Stromal cell of bone marrow (primary cell): ENCODE data around the gene FGFR3.
"Not testable (repeated sequence)": the region's sequence is repeated elsewhere in the genome, so short reads cannot be mapped to it uniquely, and the experiment has no call there.

Experiments
- DNase-seq: peaks from one replicate; pipeline ENCODE4 v3.0.0-alpha.2; 2012; ENCODE audit warnings: low read depth

Gene FGFR3

DNA sequence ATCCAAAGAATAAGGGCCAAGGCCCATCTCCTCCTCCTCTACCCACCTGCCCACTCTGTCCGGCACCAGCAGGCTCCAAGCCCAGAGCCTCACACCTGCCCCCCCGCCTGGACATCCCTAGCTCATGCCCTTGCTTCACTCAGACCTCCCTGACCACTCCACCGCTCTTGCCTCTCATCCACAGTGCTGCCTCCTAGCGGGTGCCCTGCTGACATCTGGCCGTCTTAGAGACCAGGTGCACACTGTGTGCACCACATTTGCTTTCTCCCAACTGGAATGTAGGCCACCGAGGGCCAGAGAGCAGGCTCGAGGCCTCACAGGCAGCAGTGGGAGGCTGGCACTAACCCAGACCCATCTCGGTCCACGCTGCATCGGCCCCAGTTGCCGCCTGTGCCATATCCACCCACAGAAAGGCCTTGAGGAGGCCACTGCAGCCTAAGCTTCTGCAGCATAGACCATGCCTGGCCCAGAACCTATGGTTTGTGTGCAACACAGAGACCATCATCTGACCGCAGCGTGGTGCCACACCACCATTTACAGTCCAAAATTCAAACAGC is 49.3 kb downstream of the FGFR3 start:
- DNase-seq: no peak

- DNase-seq: peak; percentile 73
These were observed 49.9 kb downstream of the FGFR3 start for GRCh38 chr4:1842993-1843448.

DNA sequence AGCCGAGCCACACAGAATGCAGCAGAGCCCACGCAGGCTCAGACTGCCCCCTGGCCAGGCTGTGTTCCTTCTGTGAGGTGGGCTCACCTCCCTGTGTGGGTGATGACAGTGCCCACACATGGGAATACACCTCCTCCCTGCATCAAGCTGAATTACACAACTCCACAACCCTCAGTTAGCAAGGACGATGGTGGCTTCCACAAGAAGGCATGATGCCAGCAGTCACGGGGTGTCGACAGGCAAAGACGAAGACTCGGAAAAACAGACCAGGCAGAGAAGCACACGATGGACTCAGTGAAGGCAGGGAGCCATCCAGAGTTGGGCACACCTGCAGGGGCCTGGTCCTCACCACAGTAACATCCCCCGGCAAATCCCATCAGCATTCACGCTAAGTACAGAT is 50.8 kb downstream of the FGFR3 start:
- DNase-seq: no peak

GRCh38 chr4:1844618-1845017 is 51.5 kb downstream of the FGFR3 start:
- not testable (repeated sequence) for DNase-seq

GRCh38 chr4:1846580-1846979 is 53.5 kb downstream of the FGFR3 start:
- no peak for DNase-seq

GRCh38 chr4:1850276-1850675 is 57.2 kb downstream of the FGFR3 start:
- no peak for DNase-seq

- DNase-seq: no peak
These were observed 58.1 kb downstream of the FGFR3 start for GRCh38 chr4:1851160-1851559.

DNA sequence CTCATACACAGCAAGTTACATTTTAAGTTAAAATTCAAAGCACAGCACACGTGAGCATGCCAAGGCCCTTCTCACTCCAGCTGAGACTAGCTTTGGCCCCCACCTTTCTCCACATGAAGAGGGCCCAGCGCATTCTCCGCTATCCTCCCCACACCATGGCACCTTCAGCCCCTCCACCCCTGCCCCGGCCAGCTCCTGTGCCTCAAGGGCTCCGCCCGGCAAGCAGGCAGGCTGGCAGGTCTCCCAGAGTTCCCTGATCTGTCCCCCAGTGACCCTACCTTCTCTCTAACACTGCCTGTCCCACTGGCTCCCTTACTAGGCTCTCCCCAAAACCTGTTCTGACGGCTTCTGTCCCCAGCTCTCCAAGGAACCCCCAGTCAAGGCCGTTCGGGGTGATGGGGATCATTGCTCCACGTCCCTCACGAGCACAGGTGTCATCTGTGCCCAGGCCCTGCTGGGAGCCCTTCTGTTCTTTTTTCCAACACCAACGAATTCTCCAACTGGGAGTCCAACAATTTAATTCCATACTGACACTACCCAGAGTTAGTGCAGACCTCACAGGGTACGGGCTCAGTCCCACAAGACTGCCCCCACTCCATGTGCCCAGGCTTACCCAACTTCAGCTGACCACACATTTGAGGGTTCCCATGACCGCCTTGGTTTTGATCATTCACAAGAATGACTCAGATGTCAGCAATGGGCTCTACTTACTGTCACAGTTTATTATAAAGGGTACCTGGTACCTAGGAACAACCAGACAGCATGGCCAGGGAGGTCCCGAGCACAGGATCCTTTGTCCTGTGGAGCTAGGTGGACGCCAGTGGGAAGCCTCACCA is 58.7 kb downstream of the FGFR3 start:
- no peak for DNase-seq

- DNase-seq: no peak
These were observed 60.0 kb downstream of the FGFR3 start for GRCh38 chr4:1852904-1853623.

DNA sequence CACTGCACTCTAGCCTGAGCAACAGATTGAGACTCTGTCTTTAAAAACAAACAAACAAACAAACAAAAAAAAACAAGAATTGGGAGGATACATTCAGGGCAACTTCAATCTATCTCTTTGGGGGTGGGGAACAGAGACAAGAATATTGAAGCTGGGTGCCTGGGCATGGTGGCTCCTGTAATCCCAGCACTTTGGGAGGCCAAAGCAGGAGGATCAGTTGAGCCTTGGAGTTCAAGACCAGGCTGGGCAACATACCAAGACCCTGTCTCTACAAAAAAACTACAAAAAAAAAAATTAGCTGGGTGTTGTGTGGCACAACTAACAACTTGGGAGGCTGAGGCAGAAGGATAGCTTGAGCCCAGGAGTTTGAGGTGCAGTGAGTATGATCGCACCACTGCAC is 61.7 kb downstream of the FGFR3 start:
- DNase-seq: no peak

DNA sequence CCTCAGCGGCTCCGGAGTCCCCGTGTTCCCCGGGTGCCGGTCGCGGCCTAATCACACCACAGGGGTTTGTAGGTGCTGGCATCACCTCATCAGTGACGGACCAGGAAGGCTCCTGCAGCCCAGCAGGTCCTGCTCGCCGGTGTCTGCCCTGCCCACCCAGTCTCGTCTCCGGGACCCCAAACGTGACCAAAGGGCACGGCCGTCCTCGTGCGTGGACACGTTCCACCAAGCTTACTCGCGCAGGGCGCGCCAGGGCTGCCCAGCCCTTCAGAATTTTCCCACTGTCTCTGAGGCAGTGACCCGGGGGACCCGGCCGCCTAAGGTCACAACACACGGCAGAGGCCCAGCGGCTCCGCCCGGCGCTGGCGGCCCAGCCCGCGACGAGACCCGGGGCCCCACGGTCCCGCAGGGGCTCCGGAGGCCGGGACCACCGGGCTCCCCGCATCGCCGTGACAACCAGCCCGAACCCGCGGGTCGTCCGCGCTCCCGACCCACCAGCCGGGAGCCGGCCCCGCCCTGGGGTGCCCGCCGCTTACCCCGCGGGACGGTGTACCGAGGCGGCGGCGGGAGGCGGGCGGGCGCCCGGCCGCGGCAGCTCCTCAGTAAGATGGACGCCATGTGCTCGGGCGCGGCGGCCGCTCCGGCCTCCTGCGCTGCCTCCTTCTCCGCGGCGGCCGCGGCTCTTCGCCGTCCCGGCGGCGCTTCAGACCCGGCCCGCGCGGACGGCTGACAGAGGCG is 62.4 kb downstream of the FGFR3 start:
- DNase-seq: no peak

DNA sequence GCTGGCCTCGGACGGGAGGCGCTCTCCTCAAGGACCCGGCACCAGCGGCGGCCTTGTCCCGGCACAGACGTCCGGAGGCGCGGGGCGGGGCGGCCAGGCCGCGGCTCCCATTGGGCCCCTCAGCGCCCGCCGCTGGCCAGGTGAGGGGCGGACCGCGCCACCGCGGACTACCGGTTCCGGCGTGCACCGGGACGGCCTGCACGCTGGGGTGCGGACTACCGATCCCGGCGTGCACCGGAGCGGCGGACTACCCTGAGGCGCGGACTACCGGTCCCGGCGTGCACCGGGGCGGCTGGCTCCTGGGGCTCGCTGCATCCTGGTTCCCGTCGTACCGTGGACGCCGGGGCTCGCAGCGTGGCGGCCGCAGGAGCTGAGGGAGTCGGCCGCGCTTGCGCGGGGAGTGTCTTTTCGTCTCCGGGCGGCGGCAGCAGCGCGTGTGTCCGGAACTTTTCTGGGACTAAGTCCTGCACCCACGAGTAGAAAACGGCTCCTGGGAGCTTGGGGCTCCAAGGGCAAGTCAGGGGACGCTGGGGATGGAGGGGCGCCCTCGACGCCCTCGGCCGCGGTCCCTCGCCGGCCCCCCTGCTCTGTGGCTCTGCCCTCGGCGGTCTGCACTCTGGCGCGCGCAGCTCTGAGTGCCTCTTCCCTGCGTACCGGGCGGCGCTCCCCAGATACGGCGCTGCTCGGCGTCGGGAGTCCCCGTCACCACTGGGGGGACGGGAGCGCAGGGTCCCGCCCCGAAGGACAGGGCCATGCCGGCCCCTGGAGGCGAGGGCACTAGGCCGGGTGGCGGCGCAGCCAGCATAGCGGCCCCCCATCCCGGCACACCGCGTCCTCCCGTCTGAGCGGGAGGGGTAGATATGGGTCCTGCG is 63.2 kb downstream of the FGFR3 start, which contains the start of gene LETM1:
LETM1 (minus strand) TSS at position 86 of the 872 bp plus-strand sequence. CDS start 206 bp downstream, outside the sequence.
- DNase-seq: peak; percentile 93

- no peak for DNase-seq
These were observed 64.0 kb downstream of the FGFR3 start for GRCh38 chr4:1856943-1857699.

- DNase-seq: no peak
These were observed 64.8 kb downstream of the FGFR3 start for GRCh38 chr4:1857931-1858330.
